HG03520 (cell line): ENCODE measurements around the gene KRTAP5-10.
"Not testable (repeated sequence)": the region's sequence is repeated elsewhere in the genome, so short reads cannot be mapped to it uniquely, and the experiment has no call there.

Experiments used
- ATAC-seq: cut with Tn5 transposase; IDR thresholded peaks from one replicate; pipeline ENCODE4 v1.9.1; 2021; ENCODE audit warnings: mild to moderate bottlenecking, moderate library complexity; ENCODE audit not compliant: unreplicated experiment

KRTAP5-10 gene

DNA sequence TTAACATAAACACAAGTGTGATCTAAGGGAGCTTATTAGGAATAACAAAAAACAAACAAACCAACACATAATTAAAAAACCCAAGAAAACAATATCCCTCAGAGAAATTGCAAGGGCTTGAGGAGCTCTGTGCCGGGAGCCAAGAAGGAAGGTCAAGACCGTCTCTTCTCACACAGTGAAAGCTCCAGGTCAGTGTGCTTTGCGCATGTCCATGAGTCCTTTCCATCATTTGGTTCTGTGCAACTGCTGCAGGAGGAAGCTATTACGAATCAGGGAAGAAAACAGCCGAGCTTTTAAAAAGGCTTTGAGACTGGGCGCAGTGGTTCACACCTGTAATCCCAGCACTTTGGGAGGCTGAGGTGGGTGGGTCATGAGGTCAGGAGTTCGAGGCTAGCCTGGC is 23.0 kb upstream of the KRTAP5-10 start:
- ATAC-seq = no peak

DNA sequence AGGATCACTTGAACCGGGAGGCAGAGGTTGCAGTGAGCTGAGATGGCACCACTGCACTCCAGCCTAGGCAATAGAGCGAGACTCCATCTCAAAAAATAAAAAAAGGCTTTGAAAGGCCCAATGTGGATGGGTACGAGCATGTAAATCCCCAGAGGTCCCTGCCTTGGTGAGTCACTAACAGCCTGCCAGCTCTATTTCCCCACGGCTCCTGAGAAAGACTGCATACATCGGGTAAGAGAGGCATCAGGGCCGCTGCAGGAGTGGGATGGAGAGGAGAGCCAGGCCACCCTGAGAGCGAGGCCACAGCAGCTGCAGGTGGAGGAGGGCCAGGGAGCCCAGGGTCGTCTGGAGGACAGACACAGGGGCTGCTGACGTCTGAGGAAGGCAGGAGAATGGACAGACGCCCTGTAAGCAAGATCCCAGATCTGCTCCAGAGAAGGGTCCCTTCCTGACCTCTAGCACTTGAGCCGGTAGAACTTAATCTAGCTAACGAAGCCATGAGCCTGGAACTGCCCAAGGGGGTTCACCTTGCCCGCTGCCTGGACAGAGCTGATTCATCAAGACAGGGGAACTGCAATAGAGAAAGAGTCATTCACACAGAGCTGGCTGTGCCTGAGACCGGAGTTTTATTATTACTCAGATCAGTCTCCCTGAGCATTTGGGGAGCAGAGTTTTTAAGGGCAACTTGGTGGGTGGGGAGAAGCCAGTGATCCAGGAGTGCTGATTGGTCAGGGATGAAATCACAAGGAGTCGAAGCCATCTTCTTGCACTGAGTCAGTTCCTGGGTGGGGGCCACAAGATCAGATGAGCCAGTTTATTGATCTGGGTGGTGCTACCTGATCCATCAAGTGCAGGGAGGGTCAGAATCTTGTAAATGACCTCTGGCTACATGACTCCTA is 22.2 kb upstream of the KRTAP5-10 start:
- no peak for ATAC-seq

DNA sequence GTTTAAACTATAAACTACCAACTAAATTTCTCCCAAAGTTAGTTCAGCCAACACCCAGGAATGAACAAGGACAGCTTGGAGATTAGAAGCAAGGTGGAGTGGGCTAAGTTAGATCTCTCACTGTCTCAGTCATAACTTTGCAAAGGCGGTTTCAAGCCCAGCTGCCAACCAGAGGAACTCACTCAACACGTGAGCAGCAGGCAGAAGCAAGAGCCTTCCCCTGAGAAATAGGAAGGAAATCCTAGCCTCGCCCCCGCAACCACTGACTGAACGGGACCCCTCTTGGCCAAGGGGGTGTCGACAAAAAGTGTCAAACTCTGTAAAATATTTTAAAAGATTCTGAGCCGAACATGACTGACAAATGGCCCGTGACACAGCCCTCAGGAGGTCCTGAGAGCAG is 21.5 kb upstream of the KRTAP5-10 start:
- ATAC-seq = no peak

GRCh38 chr11:71544525-71545214 is 20.7 kb upstream of the KRTAP5-10 start:
- no peak for ATAC-seq

DNA sequence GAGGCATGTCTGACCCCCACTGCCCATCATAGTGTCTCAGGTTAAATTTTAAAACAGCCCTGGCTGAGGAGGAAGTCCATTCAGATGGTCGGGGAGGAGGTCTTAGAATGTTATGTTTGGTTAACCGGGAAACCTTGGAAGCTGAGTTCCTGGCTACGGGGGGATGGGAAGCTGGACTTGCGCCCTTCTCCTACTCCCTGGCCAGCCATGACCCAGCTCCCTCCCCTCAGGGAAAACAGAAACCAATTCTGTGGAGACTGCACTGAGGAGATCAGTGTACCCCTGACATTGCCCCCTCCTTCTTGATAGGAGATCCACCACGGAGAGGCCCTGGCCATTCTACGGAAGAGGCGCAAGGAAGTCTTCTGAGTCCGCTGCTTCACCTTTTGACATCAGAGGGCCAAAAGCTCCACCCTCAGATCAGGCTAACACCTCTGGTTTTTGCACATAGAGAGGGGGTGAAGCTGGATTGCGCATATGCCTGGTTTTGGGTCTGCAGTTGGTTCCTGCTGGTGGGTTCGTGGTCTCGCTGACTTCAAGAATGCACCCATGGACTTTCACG is 19.9 kb upstream of the KRTAP5-10 start:
- no peak for ATAC-seq

DNA sequence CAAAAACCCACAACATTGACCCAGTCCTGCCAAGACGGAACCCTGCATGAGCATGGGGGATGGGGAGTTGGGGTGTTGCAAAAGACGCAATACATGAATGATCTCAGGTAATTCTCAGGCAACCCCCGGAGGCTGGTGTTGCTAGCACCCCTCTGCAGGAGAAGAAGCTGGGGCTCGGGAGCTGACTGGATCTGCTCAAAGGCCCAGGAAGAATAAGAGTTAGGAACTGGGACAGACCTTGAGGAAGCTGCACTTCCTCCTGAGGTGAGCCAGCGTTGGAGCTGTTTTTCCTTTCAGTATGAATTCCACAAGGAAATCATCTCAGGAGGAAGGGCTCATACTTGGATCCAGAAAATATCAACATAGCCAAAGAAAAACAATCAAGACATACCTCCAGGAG is 17.2 kb upstream of the KRTAP5-10 start, which contains the start of gene KRTAP5-9:
Gene KRTAP5-9, plus strand, starts transcription at position 301 of the 400 bp plus-strand sequence. CDS start 238 bp downstream, outside the sequence.
- no peak for ATAC-seq

DNA sequence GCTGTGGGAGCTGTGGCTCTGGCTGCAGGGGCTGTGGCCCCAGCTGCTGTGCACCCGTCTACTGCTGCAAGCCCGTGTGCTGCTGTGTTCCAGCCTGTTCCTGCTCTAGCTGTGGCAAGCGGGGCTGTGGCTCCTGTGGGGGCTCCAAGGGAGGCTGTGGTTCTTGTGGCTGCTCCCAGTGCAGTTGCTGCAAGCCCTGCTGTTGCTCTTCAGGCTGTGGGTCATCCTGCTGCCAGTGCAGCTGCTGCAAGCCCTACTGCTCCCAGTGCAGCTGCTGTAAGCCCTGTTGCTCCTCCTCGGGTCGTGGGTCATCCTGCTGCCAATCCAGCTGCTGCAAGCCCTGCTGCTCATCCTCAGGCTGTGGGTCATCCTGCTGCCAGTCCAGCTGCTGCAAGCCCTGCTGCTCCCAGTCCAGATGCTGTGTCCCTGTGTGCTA is 16.6 kb upstream of the KRTAP5-10 start:
- ATAC-seq = no peak

- no peak for ATAC-seq
These were observed 13.7 kb upstream of the KRTAP5-10 start for GRCh38 chr11:71551711-71552110.

DNA sequence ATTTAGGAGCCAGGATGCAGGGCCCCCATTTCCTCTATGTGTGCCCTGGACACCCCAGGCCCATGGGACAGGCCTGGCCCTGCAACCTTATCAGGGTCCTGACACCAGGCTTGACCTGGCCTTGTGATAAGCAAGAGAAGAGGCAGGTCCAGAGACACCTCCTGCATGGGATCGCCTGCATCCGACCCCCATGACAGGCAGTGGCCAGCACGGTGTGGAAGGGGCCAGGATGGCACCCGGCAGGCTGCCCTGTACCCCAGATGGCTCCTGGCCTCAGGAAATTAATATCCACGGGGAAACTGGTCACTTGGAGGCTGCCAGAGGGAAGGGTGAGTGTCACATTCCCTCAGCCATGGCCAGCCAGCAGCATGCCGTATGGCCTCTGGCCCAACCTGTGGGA is 10.4 kb upstream of the KRTAP5-10 start:
- no peak for ATAC-seq

DNA sequence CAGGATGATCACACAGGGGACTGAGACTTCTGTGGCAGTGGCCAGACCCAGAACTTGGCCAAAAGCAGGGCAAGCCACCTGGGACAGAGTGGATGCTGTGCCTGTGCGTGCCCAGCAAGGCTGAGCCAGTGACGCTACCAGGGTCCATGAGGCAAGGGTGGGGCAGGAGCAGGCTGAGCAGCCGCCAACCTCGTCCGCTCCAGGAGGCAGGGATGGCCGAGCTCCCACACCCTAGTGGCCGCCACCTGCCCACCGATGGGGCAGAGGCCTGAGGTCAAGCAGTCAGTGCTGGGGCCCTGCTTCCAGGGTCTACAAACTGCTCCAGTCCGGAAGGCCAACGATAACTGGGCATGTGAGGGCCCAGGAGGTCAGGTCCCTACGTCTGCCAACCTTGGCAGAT is 9.9 kb upstream of the KRTAP5-10 start:
- no peak for ATAC-seq

GRCh38 chr11:71556018-71556417 is 9.3 kb upstream of the KRTAP5-10 start:
- no peak for ATAC-seq

DNA sequence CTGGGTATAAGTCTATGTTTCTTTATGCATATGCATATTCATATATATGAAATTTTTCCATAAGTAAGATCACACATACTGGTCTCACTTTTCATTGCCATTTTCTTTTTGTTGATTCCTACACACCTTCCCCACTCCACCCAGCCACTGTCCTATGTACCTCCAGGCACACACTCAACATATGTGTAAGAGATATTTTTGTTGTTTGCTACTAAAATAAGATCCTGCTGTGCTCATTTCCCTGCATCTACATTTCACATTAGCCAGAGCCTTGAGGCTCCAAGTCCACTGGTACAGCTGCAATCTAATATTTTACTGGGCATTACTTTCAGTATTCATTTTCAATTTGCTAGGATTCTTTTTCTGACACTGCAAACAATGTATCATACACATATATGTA is 8.1 kb upstream of the KRTAP5-10 start:
- ATAC-seq = no peak

GRCh38 chr11:71558996-71559395 is 6.4 kb upstream of the KRTAP5-10 start:
- no peak for ATAC-seq

DNA sequence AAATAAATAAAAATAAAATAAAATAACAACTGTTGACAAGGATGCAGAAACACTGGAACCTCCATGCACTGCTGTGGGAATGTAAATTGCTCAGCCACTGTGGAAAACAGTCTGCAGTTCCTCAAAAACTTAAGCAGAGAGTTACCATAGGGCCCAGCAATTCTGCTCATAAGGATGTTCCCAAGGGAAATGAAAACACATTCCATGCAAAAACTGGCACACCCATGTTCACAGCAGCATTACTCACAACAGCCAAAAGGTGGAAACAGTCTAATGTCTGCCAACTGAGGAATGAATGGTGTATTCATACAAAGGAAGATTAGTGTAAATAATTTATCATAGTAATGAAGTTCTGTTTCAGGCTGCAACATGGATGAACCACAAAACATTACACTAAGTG is 3.2 kb upstream of the KRTAP5-10 start:
- no peak for ATAC-seq

- no peak for ATAC-seq
These were observed 2.0 kb upstream of the KRTAP5-10 start for GRCh38 chr11:71563406-71563805.

- no peak for ATAC-seq
These were observed 933 bp upstream of the KRTAP5-10 start for GRCh38 chr11:71564430-71564829.

- ATAC-seq = no peak
These were observed 788 bp downstream of the KRTAP5-10 start for GRCh38 chr11:71566081-71566620.

GRCh38 chr11:71566626-71567599 is 1.6 kb downstream of the KRTAP5-10 start:
- ATAC-seq = not testable (repeated sequence)

GRCh38 chr11:71567633-71568032 is 2.3 kb downstream of the KRTAP5-10 start:
- ATAC-seq = not testable (repeated sequence)

DNA sequence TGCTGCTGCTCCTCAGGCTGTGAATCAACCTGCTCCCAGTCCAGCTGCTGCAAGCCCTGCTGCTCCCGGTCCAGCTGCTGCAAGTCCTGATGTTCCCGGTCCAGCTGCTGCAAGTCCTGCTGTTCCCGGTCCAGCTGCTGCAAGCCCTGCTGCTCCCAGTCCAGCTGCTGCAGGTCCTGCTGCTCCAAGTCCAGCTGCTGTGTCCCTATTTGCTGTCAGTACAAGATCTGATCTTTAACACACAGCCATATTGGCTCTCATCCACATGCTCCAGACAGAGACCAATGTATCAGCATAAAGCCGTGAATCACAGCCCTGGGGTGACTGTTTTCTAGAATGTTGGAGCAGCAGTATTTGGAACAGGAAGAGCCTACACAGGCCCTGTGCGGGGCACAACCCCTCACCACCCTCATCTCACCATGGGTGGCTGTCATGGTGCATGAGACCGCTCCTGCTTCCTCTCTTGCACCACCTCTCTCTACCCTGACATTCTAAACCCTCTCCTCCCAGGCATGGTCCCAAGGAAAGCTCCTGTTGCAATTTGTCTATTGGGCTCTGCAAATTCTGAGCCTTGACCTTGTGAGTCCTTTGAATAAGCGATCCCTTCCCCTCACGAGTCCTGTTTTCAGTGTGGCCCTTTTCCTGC is 3.5 kb downstream of the KRTAP5-10 start:
- ATAC-seq = no peak
